Measurements from ENCODE around the gene SPATS2.
"Not testable (repeated sequence)": the region's sequence is repeated elsewhere in the genome, so short reads cannot be mapped to it uniquely, and the experiment has no call there.

DNA sequence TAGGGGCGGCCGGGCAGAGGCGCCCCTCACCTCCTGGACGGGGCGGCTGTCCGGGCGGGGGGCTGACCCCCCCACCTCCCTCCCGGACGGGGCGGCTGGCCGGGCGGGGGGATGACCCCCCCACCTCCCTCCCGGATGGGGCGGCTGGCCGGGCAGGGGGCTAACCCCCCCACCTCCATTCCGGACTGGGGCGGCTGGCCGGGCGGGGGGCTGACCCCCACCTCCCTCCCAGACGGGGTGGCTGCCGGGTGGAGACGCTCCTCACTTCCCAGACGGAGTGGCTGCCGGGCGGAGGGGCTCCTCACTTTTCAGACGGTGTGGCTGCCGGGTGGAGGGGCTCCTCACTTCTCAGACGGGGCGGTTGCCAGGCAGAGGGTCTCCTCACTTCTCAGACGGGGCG is 69.5 kb downstream of the SPATS2 start:
- TF ChIP-seq, protein P1, sequence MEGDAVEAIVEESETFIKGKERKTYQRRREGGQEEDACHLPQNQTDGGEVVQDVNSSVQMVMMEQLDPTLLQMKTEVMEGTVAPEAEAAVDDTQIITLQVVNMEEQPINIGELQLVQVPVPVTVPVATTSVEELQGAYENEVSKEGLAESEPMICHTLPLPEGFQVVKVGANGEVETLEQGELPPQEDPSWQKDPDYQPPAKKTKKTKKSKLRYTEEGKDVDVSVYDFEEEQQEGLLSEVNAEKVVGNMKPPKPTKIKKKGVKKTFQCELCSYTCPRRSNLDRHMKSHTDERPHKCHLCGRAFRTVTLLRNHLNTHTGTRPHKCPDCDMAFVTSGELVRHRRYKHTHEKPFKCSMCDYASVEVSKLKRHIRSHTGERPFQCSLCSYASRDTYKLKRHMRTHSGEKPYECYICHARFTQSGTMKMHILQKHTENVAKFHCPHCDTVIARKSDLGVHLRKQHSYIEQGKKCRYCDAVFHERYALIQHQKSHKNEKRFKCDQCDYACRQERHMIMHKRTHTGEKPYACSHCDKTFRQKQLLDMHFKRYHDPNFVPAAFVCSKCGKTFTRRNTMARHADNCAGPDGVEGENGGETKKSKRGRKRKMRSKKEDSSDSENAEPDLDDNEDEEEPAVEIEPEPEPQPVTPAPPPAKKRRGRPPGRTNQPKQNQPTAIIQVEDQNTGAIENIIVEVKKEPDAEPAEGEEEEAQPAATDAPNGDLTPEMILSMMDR (IDR thresholded peaks at IDR 0.05), result not testable (repeated sequence)
- TF ChIP-seq POLR2A (IDR thresholded peaks at IDR 0.05), result not testable (repeated sequence)

Data from lower leg skin (tissue), 3 donors.